Activated T-cell treated with anti-CD3 and anti-CD28 coated beads, Interleukin-2, amount 50 U/mL, for 24 hours (primary cell): ENCODE results near the gene FAM170B.

Source experiments
- DNase-seq: peaks from one replicate; pipeline ENCODE4 v3.0.0-alpha.2; 2020
- H3K27ac Mint-ChIP-seq: 2 replicates; pipeline ENCODE4 v1.8.0; 2020; ENCODE audit warnings: mild to moderate bottlenecking, mixed read lengths
- H3K27me3 Mint-ChIP-seq: 2 replicates; pipeline ENCODE4 v1.8.0; 2020; ENCODE audit warnings: mixed read lengths
- H3K36me3 Mint-ChIP-seq: 2 replicates; pipeline ENCODE4 v1.8.0; 2020; ENCODE audit warnings: low read depth, mixed read lengths
- H3K4me1 Mint-ChIP-seq: 2 replicates; pipeline ENCODE4 v1.8.0; 2020; ENCODE audit warnings: low read depth, mixed read lengths
- H3K4me3 Mint-ChIP-seq: 2 replicates; pipeline ENCODE4 v1.8.0; 2020; ENCODE audit warnings: mild to moderate bottlenecking, moderate library complexity, mixed read lengths
- H3K9me3 Mint-ChIP-seq: 2 replicates; pipeline ENCODE4 v1.8.0; 2020; ENCODE audit warnings: mixed read lengths

FAM170B gene

DNA sequence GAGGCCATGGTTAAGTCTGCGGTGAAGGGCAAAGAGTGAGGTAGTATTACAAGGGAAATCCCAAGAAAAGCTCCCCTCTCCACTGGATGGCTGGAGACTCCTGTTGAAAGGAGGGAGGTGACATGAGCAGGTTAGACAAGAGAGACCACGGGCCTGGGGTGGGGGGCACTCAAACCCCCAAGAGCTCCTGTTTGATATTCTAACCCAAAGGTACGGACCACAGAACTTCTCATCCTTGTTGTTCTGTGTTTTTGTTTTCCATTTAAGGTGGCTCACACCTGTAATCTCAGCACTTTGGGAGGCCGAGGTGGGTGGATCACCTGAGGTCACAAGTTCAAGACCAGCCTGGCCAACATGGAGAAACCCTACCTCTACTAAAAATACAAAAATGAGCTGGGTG, 30.1 kb downstream of the FAM170B start:
- Mint-ChIP-seq H3K27ac (no peak overlapping the region), H3K9me3 (no peaks in the 10 kb centered on the region), H3K4me1 (peaks cover 7% of the 10 kb centered on the region), H3K36me3 (no peaks in the 10 kb centered on the region), H3K4me3 (no peak overlapping the region), H3K27me3 (peaks cover 9% of the 10 kb centered on the region)
- DNase-seq, result no peak

DNA sequence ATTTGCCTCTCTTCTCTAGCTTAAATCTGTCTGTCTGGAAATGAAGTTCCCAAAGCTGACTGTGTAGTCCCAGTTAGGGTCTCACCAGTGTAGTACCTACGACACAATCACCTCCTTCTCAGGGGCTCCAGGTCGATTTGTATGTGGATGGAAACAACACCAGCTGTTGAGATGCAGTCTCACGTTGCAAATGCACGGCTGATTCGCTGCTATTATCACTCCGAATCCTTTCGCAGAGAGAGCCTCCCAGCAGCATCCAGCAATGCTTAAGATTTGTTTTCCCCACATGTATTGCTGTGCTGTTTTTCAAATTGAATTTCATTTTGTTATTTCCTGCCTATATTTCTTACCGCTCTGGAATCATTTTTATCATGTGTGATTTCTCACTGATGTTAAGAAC, 34.8 kb downstream of the FAM170B start:
- Mint-ChIP-seq H3K4me1 (peaks cover 7% of the 10 kb centered on the region), H3K36me3 (no peaks in the 10 kb centered on the region), H3K27me3 (peaks cover 9% of the 10 kb centered on the region), H3K27ac (no peak overlapping the region), H3K9me3 (no peaks in the 10 kb centered on the region), H3K4me3 (no peak overlapping the region)
- no peak for DNase-seq

DNA sequence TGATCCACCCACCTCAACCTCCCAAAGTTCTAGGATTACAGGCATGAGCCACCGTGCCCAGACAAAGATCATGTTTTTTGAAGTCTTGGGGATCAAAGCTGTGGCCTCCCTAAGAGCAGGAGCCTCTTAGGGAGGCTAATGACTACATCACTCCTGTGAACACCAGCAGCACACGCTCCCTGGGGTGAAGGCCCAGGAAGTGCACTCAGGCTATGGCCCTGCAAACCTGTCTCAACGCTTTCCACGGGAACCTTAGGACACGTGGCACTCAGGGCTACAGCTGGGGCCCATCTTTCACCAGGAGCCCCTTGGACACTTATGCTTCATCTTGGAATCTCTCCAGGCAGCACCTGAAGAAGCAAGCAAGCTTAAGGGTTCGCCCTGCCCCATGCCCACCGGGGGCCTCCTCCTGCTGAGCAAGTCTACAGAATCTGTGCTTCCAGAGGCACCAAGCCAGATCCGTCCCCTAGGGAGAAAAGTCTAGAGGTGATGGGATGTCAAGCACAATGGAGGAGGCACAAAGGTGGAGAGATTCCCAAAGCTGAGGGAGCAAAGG, 36.9 kb downstream of the FAM170B start:
- H3K36me3 Mint-ChIP-seq, result no peaks in the 10 kb centered on the region

DNA sequence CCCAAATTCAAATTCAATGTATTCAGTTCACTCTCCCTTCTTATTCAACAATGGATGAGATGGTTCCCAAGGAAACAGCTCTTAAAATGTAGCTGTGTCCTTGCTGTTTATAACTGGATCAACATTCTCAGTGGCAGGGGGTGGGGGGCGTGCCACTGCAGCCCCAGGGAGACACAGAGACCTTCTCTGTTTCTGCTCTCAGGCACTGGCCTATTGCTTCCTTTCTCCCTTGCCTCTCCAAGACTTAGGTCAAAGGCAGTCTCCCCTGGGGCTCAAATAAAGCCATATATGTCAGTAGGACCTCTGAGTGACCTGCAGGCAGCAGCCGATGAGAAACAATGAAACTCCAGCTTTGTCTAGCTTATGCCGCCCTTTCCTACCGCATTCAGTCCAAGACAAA, 39.2 kb downstream of the FAM170B start:
- Mint-ChIP-seq H3K4me1 (no peaks in the 10 kb centered on the region), H3K9me3 (no peaks in the 10 kb centered on the region), H3K4me3 (no peak overlapping the region), H3K36me3 (no peaks in the 10 kb centered on the region), H3K27ac (no peak overlapping the region), H3K27me3 (peaks cover 10% of the 10 kb centered on the region)
- DNase-seq, result no peak

More for the DNA sequence above, 36.9 kb downstream of the FAM170B start:
- no peak overlapping the region for H3K27ac Mint-ChIP-seq
- no peaks in the 10 kb centered on the region for H3K9me3 Mint-ChIP-seq
- peaks cover 6% of the 10 kb centered on the region for H3K27me3 Mint-ChIP-seq
- H3K4me1 Mint-ChIP-seq, result no peaks in the 10 kb centered on the region
- DNase-seq, result no peak
- H3K4me3 Mint-ChIP-seq, result no peak overlapping the region

DNA sequence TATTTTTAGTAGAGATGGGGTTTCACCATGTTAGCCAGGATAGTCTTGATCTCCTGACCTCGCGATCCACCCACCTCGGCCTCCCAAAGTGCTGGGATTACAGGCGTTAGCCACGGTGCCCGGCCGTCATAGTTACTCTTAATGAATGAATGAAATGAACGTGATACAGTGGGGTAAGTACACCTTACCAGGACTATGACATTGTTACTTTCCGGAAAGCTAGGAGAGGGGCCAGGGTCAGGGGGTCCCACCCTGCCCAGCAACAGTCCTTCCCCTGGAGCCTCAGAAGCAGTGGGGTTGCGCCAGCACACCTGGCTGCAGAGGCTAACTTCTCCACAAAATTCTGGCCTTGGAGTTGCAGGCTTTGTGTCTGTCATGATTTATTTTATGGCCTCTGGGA, 39.9 kb downstream of the FAM170B start:
- H3K27ac Mint-ChIP-seq, result no peak overlapping the region
- H3K4me1 Mint-ChIP-seq, result no peaks in the 10 kb centered on the region
- no peak for DNase-seq
- no peaks in the 10 kb centered on the region for H3K36me3 Mint-ChIP-seq
- no peaks in the 10 kb centered on the region for H3K9me3 Mint-ChIP-seq
- peaks cover 8% of the 10 kb centered on the region for H3K27me3 Mint-ChIP-seq
- H3K4me3 Mint-ChIP-seq, result no peak overlapping the region

DNA sequence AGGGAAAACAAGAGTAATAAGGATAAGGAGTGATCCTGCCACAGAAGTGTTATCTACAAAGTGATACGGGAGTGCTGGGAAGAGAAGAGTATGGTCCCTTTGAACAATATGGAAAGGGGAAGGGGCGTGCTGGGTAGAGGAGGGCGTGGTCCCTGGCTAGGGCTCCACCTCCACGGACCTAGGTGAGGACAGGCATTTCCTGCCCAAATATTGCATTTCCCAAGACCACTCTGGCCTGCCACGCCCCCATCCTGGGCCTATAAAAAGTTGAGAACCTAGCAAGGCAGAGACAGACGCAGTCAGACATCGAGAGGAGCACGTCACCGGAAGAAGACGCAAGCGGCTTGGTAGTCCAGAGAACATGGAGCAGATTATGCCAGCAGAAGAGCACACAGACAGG, 41.3 kb downstream of the FAM170B start:
- no peaks in the 10 kb centered on the region for H3K36me3 Mint-ChIP-seq
- H3K4me1 Mint-ChIP-seq, result no peaks in the 10 kb centered on the region
- H3K27ac Mint-ChIP-seq, result no peak overlapping the region
- H3K4me3 Mint-ChIP-seq, result no peak overlapping the region
- peaks cover 1% of the 10 kb centered on the region for H3K9me3 Mint-ChIP-seq
- no peak for DNase-seq
- H3K27me3 Mint-ChIP-seq, result peaks cover 8% of the 10 kb centered on the region

DNA sequence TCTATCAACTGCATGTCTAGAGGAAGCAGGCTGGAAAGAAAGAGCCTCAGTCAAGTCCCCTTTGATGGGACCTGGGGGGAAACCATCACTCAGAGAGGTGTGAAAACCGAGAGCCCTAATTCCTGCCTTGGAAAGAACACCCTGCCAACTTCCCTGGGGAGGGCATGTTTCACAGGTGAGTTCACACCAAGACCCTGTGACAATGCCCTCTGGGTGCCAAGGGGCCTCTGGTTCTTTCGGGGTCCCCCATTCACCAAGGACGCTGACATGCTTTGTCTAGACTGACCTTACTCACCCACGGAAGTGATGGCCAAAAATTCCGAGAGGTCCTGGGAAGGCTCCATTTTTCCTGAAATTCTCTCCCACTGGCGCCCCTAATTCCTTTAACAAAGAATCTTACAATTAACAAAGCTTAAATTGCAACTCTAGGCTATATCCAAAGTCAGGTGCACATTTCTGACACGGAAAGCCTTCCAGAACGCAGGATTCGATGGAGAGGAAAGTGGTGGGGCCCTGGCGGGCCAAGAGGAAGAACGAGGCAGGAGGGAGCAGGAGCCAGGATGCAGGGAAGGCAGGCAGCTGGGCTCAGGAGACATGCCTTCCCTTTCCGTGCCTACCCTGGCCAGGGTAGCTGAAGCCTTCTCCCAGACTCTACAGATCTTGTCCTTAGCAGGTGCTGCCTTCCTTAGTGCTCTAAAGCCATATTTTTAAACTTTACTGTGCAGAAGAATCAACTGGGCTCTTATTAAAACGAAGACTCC, 42.2 kb downstream of the FAM170B start:
- Mint-ChIP-seq H3K27ac (no peak overlapping the region), H3K27me3 (peaks cover 8% of the 10 kb centered on the region), H3K36me3 (no peaks in the 10 kb centered on the region), H3K4me1 (no peaks in the 10 kb centered on the region), H3K9me3 (peaks cover 9% of the 10 kb centered on the region), H3K4me3 (no peak overlapping the region)
- no peak for DNase-seq

DNA sequence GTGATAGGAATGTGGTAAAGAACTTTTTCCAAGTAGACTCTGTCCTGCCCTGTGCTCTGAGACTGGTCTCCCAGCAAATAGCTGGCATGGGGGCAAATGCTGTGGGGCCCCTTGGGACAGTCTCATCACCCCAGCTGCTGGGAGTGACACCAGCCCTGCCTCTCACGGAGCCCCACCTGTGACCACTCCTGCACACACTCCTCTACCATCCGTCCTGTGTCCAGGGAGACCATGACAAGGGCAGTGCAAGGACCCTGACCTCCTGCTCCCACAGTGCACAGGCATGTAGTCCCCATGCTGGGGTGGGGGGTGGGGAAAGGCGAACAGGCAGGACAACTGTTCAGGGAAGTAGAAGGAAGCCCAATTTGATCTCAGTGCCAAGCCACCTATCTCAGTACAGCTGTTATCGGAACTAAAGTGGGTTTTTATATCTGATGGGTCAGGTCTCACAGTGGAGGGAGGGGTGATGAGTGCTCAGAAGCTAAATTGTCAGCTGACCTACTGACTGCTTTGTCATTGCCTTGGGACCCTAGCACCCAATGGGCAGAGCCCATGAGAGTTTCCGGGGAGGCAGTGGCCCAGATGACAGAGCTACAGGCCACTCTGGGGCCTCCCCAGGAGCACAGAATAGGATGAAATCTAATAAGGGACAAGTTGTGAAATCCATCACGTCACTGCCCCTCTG, 43.0 kb downstream of the FAM170B start:
- Mint-ChIP-seq H3K4me1 (no peaks in the 10 kb centered on the region), H3K9me3 (peaks cover 13% of the 10 kb centered on the region), H3K4me3 (no peak overlapping the region), H3K27ac (no peak overlapping the region), H3K36me3 (no peaks in the 10 kb centered on the region), H3K27me3 (peaks cover 8% of the 10 kb centered on the region)
- no peak for DNase-seq

DNA sequence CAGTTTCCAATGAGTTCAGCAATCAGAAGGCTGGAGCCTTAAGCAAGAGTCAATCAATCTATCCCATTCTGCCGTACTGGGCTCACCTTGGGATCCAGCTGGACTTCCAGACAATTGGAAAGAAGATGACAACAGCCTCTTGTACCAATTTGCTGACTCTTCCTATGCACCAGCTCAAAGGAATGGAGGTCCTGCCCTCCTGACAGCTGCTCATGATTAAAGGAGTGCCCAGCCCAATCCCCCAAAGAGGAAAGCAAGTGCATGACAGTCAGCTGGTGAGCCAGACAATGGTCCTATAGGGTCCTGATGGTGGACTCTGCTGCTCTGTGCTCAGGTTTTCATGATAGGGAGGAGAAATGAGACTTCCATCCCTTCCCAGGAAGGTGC, 43.6 kb downstream of the FAM170B start:
- H3K4me1 Mint-ChIP-seq, result no peaks in the 10 kb centered on the region
- no peak overlapping the region for H3K27ac Mint-ChIP-seq

DNA sequence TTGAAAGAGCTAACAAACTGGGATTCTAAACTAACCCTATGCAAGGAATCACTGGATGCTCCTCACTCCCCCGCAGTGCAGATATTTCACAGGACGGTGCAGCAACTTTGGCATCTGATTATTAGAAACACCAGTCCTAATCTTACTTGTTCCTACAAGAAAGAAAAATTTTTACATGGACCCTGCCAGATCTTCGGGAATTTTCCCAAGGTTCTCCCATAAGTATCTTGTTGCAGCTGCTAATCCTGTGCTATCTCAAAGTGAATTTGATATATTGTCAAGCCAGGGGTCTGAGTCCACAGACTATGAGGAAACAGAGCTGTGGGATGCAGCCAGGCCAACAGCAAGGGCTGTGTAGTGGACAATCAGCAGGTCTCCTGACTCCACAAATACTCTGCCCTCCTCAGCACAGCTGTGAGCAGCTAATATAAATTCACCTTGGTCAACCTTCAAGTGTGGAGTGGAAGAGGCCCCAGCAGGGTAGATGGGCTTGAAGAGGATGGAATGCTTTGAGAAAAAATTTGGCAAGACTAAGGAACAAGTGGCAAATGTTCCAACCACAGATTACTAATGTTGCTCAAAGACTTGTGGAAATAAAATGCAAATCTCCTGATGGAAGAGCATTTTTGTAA, 44.1 kb downstream of the FAM170B start:
- Mint-ChIP-seq H3K4me3 (no peak overlapping the region), H3K9me3 (peaks cover 13% of the 10 kb centered on the region), H3K27ac (no peak overlapping the region), H3K36me3 (no peaks in the 10 kb centered on the region), H3K4me1 (no peaks in the 10 kb centered on the region), H3K27me3 (peaks cover 8% of the 10 kb centered on the region)
- DNase-seq, result no peak

More for the DNA sequence above, 43.6 kb downstream of the FAM170B start:
- Mint-ChIP-seq H3K9me3 (peaks cover 13% of the 10 kb centered on the region), H3K4me3 (no peak overlapping the region), H3K36me3 (no peaks in the 10 kb centered on the region), H3K27me3 (peaks cover 8% of the 10 kb centered on the region)
- no peak for DNase-seq

DNA sequence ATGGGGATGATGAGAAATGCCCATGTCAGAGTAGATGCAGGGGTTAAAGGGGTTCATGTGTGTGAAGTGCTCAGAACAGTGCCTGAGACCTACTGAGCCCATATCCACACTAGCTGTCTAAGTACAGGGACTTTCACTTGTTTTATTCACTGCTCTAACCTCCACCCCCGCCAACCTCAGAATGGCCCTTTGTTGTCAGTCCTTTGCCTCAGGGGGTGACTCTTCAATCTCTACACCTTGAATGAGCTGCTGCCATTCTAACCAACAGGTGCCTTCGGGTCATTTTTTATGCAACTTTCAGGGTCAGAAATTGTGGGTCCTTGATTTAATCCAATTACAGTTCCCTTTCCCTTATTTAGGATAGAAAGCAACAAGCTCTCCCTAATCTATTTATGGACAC, 44.7 kb downstream of the FAM170B start:
- no peak overlapping the region for H3K4me3 Mint-ChIP-seq
- no peak for DNase-seq
- H3K27me3 Mint-ChIP-seq, result peaks cover 8% of the 10 kb centered on the region
- no peaks in the 10 kb centered on the region for H3K4me1 Mint-ChIP-seq
- no peak overlapping the region for H3K27ac Mint-ChIP-seq
- no peaks in the 10 kb centered on the region for H3K36me3 Mint-ChIP-seq
- peaks cover 13% of the 10 kb centered on the region for H3K9me3 Mint-ChIP-seq

DNA sequence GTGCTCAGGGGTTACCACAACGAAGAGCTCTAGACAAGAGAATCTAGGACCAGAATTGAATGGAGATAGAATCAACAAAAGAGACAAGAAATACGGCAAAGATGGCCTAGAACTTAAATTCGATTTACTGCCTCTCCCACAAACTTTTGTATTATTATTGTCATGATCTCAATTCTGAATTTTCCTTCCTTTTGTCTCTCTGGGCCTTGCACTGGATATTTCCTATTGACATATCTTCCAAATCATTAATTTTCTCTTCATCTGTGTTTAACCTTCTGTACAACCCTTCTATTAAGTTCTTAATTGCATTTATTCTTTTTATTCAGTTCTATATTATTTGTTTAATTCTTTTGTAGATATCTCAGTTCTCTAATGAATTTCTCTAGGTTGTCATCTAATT, 46.9 kb downstream of the FAM170B start:
- no peaks in the 10 kb centered on the region for H3K4me1 Mint-ChIP-seq
- H3K4me3 Mint-ChIP-seq, result no peak overlapping the region

DNA sequence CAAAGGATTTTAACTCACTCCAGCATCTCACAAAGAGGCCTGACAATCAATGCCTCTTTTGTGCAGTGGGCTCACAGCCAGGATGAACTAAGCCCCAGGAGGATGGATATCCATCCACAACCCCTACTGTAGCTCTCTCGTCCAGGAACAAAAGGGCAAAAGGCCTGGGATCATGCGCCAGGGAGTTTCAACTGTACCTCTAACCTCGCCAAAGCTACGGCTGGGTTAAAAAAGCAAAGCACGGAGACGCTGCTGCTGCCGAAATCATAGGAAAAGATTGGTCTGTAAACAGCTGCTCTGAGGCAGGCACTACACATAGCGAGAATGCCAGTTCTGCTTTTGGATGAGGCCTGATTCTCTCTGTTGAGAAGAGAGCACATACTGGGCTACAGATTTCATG, 50.6 kb downstream of the FAM170B start:
- H3K27me3 Mint-ChIP-seq, result peaks cover 6% of the 10 kb centered on the region
- peaks cover 9% of the 10 kb centered on the region for H3K4me1 Mint-ChIP-seq
- DNase-seq, result no peak
- no peak overlapping the region for H3K27ac Mint-ChIP-seq
- H3K4me3 Mint-ChIP-seq, result no peak overlapping the region
- H3K36me3 Mint-ChIP-seq, result no peaks in the 10 kb centered on the region
- H3K9me3 Mint-ChIP-seq, result peaks cover 12% of the 10 kb centered on the region

More for the DNA sequence above, 46.9 kb downstream of the FAM170B start:
- peaks cover 13% of the 10 kb centered on the region for H3K9me3 Mint-ChIP-seq
- H3K36me3 Mint-ChIP-seq, result no peaks in the 10 kb centered on the region
- no peak overlapping the region for H3K27ac Mint-ChIP-seq
- no peak for DNase-seq
- H3K27me3 Mint-ChIP-seq, result peaks cover 8% of the 10 kb centered on the region

DNA sequence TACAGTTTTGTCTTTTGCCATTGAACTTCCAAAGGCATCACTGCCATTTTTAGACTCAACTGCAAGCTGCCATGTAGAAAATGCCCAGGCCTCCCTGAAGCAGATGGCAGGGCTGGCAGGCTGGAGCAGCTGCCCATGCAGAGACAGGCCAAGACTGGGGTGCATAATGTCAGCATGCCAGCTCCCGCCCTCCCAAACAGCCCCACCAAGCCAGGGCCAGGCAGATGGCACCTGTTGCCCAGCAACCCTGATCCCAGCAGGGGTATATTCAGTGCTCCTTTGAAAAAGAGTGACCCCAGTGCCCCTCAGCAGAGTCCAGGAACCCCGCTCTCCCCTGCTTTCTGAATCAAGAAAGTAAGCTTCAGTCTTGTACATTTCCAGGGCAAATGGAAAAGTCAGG, 51.1 kb downstream of the FAM170B start:
- Mint-ChIP-seq H3K36me3 (no peaks in the 10 kb centered on the region), H3K9me3 (peaks cover 12% of the 10 kb centered on the region), H3K4me1 (peaks cover 13% of the 10 kb centered on the region), H3K27me3 (peaks cover 6% of the 10 kb centered on the region), H3K27ac (no peak overlapping the region), H3K4me3 (no peak overlapping the region)
- no peak for DNase-seq
